Measurements from ENCODE around the gene UBE2R2. TPM values are rescaled to one million over a fixed set of nuclear protein-coding genes. Genes with fewer than 3 reads are reported as not detected.

Gene UBE2R2
- total and polyA plus RNA-seq, 2 of the 4 experiments (the other 2 are of a cell fraction), result 12.7 to 24.8 TPM

DNA sequence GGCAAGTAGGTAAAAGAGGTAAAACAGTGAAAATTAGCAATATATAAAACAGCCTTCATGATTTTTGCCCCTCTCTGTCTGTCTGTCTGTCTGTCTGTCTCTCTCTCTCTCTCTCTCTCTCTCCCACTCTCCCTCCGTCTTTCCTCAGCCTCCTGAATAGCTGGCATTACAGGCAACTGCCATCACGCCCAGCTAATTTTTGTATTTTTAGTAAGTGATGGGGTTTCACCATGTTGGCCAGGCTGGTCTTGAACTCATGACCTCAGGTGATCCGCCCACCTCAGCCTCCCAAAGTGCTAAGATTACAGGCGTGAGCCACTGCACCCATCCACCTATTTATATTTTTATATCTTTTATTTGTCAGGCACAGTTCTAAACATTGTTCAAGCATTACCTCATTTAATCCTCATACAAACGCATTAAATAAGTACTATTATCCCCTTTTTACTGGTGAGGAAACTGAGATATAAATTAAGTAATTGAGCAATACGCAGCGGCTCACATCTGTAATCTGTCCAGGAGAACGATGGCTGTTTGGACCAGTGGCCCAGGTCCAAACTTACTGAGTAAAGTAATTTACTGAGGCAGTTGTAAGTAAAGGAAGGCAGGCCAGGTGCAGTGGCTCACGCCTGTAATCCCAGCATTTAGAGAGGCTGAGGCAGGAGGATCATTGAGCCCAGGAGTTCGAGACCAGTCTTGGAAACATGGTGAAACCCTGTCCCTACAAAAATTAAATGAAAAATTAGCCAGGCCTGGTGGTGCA, 60.9 kb downstream of the UBE2R2 start:
- POLR2A ChIA-PET (ENCODE audit: unreplicated experiment), result no interaction called here
- Histone ChIP-seq H3K27me3 (ENCODE audit: control insufficient read depth, insufficient read depth, low read length) (no peaks in the 10 kb centered on the region), H3K14ac (replicated peaks; ENCODE audit: low read depth, low read length) (no peak overlapping the region)

More for the DNA sequence above, 60.9 kb downstream of the UBE2R2 start:
- 90% methylated on average over 2 of the region's 10 CpGs; no CpG with 5 or more reads in 1 of the 2 experiments for WGBS, 2 experiments (ENCODE audit: extremely low coverage in 2 of 2, insufficient read length in 1 of 2)
- H2BK120ac ChIP-seq (ENCODE audit: low read depth, low read length), result no peak overlapping the region
- no peak overlapping the region for H3K4ac ChIP-seq (ENCODE audit: low read depth, low read length)
- H3K4me3 ChIP-seq (ENCODE audit: insufficient read depth, low read depth, low read length), result no peak overlapping the region
- no peak overlapping the region for H3K56ac ChIP-seq (ENCODE audit: extremely low read depth, insufficient read depth, low read length)
- DNase-seq, result no peak
- no peak for ATAC-seq (ENCODE audit: low read depth)
- dilution Hi-C loops (cut with HindIII; ENCODE audit: low sequenced_read_pairs, unreplicated experiment), result no loop called here
- H2AK5ac ChIP-seq (ENCODE audit: low read depth, low read length), result no peak overlapping the region
- H2AFZ ChIP-seq (replicated peaks; ENCODE audit: low read length, poor library complexity), result no peak overlapping the region
- H4K20me1 ChIP-seq (ENCODE audit: insufficient read depth, low read length), result peaks cover 75% of the 10 kb centered on the region
- peaks cover 7% of the 10 kb centered on the region for H3K4me1 ChIP-seq (ENCODE audit: control insufficient read depth, insufficient read depth, low read length)
- H4K8ac ChIP-seq (ENCODE audit: low read depth in 2 of 2, low read length in 2 of 2), result no peak overlapping the region
- H2AK9ac ChIP-seq (replicated peaks; ENCODE audit: low read depth, low read length, poor library complexity), result no peak overlapping the region
- H3K9ac ChIP-seq (ENCODE audit: low read depth, low read length), result no peak overlapping the region
- no peaks in the 10 kb centered on the region for H3K9me3 ChIP-seq (ENCODE audit: control insufficient read depth, insufficient read depth, low read length)
- no peak overlapping the region for H3K18ac ChIP-seq (ENCODE audit: low read depth, low read length)
- CTCF ChIA-PET, result no interaction called here
- peak overlapping the region; percentile 20; the same call in 1 of the 2 replicates for H3K23ac ChIP-seq (ENCODE audit: low read depth, low read length)
- intact Hi-C loops (cut with micrococcal nuclease), result no loop called here
- H2BK20ac ChIP-seq (ENCODE audit: low read depth, low read length), result no peak overlapping the region
- BruUV-seq (replicated peaks), result no TSS peak
- no peak overlapping the region for H3K4me2 ChIP-seq (ENCODE audit: low read depth, low read length)
- TF ChIP-seq BHLHE40 (IDR thresholded peaks at IDR 0.05; ENCODE audit: low read depth, low read length) (no peak), CHD1 (IDR thresholded peaks at IDR 0.05; ENCODE audit: low read depth, low read length) (no peak), NFE2L2 (IDR thresholded peaks at IDR 0.05; ENCODE audit: low read depth, low read length) (no peak), MAFK (IDR thresholded peaks at IDR 0.05; ENCODE audit: low read depth, low read length) (no peak)
- TF ChIP-seq, protein P1, sequence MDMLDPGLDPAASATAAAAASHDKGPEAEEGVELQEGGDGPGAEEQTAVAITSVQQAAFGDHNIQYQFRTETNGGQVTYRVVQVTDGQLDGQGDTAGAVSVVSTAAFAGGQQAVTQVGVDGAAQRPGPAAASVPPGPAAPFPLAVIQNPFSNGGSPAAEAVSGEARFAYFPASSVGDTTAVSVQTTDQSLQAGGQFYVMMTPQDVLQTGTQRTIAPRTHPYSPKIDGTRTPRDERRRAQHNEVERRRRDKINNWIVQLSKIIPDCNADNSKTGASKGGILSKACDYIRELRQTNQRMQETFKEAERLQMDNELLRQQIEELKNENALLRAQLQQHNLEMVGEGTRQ (IDR thresholded peaks at IDR 0.05; ENCODE audit: low read depth, low read length), result no peak
- no peaks in the 10 kb centered on the region for H3K36me3 ChIP-seq (ENCODE audit: control insufficient read depth, insufficient read depth, low read length)
- H2BK15ac ChIP-seq (ENCODE audit: low read depth, low read length), result no peak overlapping the region
- peaks cover 15 to 78% of the 10 kb centered on the region in 2 experiments for H3K79me1 ChIP-seq (ENCODE audit: low read depth in 1 of 2, low read length in 2 of 2)
- H2BK5ac ChIP-seq (ENCODE audit: low read depth, low read length, poor library complexity, severe bottlenecking), result no peak overlapping the region
- H3K27ac ChIP-seq (ENCODE audit: insufficient read depth, low read length), result no peak overlapping the region
- H4K91ac ChIP-seq (ENCODE audit: insufficient read depth, low read depth, low read length), result no peak overlapping the region
- peaks cover 26% of the 10 kb centered on the region for H3K9me1 ChIP-seq (ENCODE audit: insufficient read depth, low read length)
- H4K5ac ChIP-seq (ENCODE audit: low read depth, low read length), result no peak overlapping the region
- in situ Hi-C loops (cut with MboI; ENCODE audit: low sequenced_read_pairs), result no loop called here
